ENCODE data around the gene FRMD3.

FRMD3 gene

DNA sequence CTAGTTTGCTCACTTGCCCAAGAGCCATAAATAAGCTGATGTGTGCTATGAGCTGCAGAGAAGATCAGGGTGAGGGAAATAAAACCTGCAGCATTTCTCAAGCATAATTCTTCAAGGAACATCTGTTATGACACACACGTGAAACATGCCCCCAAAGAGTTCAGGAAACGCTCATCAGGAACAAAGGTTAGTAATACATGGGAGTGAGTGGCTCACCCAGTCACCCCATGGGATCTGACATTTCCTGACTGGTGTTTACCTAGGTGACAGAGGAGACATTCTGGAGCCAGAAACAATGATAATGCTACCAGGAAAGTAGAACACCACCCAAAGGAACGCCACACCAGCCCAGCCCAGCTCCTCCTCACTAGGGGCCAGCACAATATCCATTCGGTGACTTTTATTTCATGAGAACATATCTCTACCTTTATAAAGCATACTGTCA is 66.0 kb downstream of the FRMD3 start:
- no peak for DNase-seq

DNA sequence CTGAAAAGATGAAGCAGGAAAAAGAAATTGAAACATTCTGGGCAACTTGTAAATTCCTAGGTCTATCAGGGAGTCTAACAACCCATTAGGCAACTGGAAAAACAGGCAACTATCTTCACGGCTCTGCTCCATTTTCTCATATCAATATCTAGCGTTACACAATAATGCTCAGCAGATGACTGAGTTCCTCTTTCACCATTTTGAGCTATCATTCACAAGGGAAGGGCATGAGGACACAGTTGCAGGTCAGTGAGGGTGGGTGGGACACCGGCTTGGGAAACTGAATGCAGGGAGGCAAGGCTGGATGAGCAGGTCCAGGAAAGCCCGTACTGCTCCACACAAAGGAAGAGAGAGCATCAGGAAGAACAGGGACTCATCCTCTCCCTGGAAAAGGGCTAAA is 67.0 kb downstream of the FRMD3 start:
- DNase-seq = no peak

DNA sequence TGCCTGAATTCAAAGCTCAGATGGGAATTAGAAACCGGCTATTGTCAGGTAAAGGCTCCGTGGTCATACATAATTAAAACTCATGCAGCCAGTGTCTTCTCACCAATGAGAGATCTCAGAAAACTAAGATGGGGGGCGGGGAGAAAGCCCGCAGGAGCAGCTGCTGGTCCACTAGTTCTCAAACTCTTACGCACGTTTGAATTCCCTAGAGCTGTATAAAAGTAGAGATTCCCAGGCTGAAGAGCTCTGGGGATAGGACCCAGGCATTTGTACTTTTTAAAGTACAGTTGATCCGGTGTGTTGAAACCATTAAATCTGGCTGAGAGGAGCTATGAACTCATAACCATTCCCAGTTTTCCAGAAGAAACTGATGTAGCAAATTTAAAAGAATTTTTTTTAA is 68.5 kb downstream of the FRMD3 start:
- DNase-seq = no peak

DNA sequence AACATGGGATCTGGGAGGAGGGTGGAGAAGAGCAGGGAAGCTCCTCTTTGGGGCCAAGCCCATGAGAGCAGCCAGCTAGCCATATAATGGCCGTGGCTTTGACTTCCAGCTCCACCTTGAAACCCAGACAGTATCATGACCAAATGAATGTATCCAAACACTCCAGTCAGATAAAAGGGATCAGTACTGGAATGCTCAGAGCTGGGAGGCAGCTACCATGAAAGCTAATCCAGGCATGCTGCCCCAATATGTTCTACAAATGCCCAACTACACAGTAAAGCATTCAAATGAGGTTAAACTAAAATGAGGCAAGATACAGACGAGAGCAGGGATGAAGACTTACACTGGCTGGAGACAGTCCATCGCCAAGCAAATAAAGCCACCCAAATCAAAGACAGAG is 69.4 kb downstream of the FRMD3 start:
- no peak for DNase-seq

- DNase-seq = no peak
These were observed 71.3 kb downstream of the FRMD3 start for GRCh38 chr9:83466877-83467276.

GRCh38 chr9:83466351-83466750 is 71.8 kb downstream of the FRMD3 start:
- no peak for DNase-seq

DNA sequence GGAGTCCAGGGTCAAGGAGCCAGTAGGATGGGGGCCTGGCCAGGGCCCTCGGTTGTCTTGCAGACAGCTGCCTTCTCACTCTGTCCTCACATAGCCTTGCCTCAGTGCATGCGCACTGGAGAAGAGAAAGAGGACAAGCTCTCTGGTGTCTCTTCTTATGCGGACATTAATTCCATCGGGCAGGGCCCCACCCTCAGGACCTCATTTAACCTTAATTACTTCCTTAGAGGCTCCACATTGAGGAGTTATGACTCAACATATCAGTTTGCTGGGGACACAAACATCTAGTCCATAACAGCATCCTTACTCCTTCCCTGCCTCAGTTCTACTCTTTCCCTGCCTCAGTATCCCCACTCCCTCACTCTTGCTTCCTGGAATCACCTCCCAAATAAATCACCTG is 78.4 kb downstream of the FRMD3 start:
- DNase-seq = no peak

GRCh38 chr9:83458530-83458929 is 79.7 kb downstream of the FRMD3 start:
- no peak for DNase-seq

DNA sequence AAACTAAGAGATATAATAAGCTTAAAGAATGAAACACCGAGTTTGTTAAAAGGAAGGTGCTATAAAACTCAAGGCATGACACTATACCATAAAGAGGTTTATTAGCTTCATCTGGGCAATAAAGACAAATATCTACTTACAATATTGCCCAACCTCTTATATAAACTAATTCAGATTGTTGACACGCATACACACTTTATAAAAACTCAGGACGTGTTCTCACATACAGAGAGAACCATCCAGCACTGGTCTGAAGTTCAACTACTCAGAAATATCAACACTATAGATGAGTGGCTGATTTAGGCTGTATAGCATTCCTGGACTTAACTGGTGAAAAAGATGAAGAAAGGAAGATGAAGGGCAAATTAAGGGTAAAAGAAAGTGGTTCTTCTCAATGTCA is 81.2 kb downstream of the FRMD3 start:
- DNase-seq = no peak

GRCh38 chr9:83456226-83456625 is 82.0 kb downstream of the FRMD3 start:
- no peak for DNase-seq

DNA sequence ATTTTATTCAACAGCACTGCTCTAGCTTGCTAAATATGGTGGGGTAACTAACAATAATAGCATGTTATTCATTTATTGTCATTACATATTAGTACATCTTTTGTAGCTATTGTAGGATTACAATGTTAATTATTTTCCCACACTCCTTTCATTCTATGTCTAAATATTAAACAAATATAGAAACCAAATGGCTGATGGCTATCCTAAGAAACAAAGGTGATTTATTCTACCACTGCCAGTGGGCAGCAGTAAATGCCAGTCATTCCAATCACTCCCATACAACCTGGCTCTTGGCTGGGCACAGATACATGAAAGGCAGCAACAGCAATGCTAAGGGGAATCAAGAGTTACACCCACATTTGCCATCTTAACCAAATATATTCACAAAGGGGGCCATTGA is 84.1 kb downstream of the FRMD3 start:
- DNase-seq = no peak

- DNase-seq = no peak
These were observed 86.9 kb downstream of the FRMD3 start for GRCh38 chr9:83451308-83451707.

DNA sequence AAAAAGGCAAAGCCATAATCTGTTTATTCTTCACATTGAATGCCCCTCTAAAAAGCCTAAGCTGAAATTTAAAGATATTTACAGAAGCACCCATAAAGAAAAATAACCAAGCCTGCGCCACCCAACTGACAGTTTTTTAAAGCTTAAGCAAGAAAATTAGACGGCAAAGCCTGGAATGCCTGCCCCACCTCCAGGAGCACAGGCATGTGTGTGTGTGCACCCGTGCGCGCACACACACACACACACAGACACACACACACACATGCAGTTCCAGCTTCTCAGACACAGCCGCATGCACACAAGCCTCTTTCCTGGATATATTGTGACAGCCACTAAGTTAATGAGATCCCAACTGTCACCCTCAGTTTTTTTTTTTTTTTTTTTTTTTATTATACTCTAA is 88.2 kb downstream of the FRMD3 start:
- no peak for DNase-seq

DNA sequence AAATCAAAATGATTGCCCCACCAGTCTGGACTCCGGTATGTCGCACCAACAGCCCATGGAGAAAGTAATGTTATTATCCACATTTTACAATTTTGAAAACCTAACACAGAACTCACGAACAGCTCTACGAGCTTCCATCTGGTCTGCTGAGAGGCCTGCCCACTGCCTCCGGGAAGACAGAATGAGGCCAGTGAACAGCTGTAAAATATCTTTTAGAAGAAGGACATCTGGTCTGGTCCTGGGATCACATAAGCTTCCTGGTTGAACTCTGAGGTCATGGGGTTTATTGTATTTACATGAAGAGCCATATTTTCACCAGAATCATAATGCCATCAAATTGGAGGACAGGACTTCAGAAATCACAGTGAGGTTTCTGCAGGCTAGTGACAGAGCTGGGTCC is 89.0 kb downstream of the FRMD3 start:
- no peak for DNase-seq

GRCh38 chr9:83448626-83449025 is 89.6 kb downstream of the FRMD3 start:
- no peak for DNase-seq

DNA sequence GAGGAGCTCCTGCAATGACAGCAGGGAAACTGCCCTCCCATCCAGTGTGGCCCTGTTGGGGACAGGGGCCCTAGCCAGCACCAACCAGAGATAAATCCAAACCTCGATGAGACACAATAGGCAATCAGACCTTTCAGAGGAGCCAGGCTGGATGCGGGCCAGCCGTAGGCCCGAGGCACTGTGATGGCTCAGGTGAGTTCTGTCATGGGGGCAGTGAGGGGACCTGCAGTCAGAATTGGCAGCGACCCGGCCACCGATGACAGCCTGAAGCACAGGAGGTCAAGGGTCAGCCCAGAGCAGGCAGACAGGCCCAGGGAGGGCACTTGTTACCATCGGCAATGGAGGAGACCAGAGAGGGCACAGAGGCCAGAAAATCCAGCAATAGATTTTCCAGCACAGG is 90.8 kb downstream of the FRMD3 start:
- no peak for DNase-seq

- DNase-seq = no peak
These were observed 92.4 kb downstream of the FRMD3 start for GRCh38 chr9:83445703-83446265.

- no peak for DNase-seq
These were observed 94.1 kb downstream of the FRMD3 start for GRCh38 chr9:83444110-83444509.

- DNase-seq = no peak
These were observed 96.8 kb downstream of the FRMD3 start for GRCh38 chr9:83441390-83441789.

- no peak for DNase-seq
These were observed 97.6 kb downstream of the FRMD3 start for GRCh38 chr9:83440641-83441040.

GRCh38 chr9:83435301-83435700 is 102.9 kb downstream of the FRMD3 start:
- DNase-seq = no peak

DNA sequence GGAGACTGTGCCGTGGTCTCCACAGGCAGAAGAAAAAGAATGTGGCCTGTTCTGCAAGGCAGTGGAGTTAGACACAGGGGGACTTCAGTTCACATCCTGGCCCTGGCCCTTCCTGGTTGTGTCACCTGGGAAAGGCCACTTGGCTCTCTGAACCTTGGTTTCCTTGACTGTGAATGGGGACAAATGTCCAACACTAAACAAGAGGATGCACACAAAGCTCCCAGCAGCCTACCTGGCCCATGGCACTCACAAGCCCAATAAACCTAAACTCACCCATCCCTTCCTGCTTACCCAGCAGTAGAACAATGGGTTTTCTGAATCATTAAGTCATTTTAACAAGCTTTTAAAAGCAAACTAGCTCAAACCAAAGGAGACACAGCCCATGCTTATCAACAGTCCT is 103.9 kb downstream of the FRMD3 start:
- DNase-seq = no peak

DNA sequence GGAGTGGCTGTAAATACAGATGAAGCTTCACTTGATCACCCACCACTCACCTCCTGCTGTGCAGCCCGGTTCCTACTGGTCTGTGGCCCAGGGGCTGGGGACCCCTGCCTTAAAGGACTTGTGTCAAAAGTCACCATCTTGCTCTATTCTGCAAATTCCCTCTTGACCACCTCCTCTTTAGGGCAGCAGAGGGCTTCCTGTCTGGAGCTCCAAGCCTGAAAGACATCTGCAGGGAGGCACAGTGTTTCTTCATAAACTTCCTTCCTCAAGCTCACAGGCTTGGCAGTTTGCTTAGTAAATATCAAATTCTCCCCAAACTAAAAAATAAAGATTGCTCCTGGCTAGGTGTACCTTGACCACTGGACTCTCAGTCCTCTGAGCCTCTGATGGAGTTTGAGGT is 104.4 kb downstream of the FRMD3 start:
- no peak for DNase-seq

GRCh38 chr9:83432877-83433550 is 105.2 kb downstream of the FRMD3 start:
- no peak for DNase-seq

- DNase-seq = no peak
These were observed 106.0 kb downstream of the FRMD3 start for GRCh38 chr9:83432104-83432627.
